HEK293 (cell line): Measurements from ENCODE around the gene INPP4B.

Source experiments
- CTCF ChIA-PET: fragments of 350-600 bp; formaldehyde crosslinking; extraction: SDS; loops from one replicate; lab custom pipeline; 2021; ENCODE audit warnings: antibody characterized with exemption; lab: Yijun Ruan, JAX
- POLR2A ChIA-PET: fragments of 300-600 bp; formaldehyde crosslinking; extraction: SDS; loops from one replicate; lab custom pipeline; 2020; ENCODE audit warnings: antibody characterized with exemption, inconsistent platforms; lab: Yijun Ruan, JAX
- H3K27ac ChIP-seq: fragments of 200-500 bp; sonication (Bioruptor generic); 2 replicates; pipeline ENCODE4 v1.5.1; 2014; ENCODE audit warnings: low read depth, low read length, control low read depth, inconsistent platforms; ENCODE audit errors: extremely low read depth
- H3K36me3 ChIP-seq, 2 experiments: fragments of 200-500 bp in 1 of 2; sonication (Bioruptor generic) in 1 of 2; 1 replicate in 1 of 2; 2 replicates in 1 of 2; pipeline ENCODE4 v1.5.1; 2014 to 2017; ENCODE audit warnings: inconsistent platforms in 2 of 2, low read length in 2 of 2; ENCODE audit not compliant: control insufficient read depth in 2 of 2, insufficient read depth in 1 of 2
- H3K4me1 ChIP-seq: fragments of 200-500 bp; sonication (Bioruptor generic); 2 replicates; pipeline ENCODE4 v1.5.1; 2014; ENCODE audit warnings: mild to moderate bottlenecking, low read length, inconsistent platforms; ENCODE audit not compliant: control insufficient read depth, insufficient read depth
- H3K4me3 ChIP-seq: 2 replicates; pipeline ENCODE4 v1.5.1; 2011; ENCODE audit warnings: low read depth, mild to moderate bottlenecking, control low read depth, low read length, moderate library complexity
- H3K9me3 ChIP-seq: fragments of 200-500 bp; sonication (Bioruptor generic); 2 replicates; pipeline ENCODE4 v1.5.1; 2014; ENCODE audit warnings: low read depth, low read length, inconsistent platforms; ENCODE audit not compliant: control insufficient read depth, insufficient read depth
- EGR2 ChIP-seq: fragments of 450-650 bp; formaldehyde crosslinking; IDR thresholded peaks from 2 replicates; pipeline ENCODE4 v1.5.1; 2016; ENCODE audit warnings: low read depth, missing biosample characterization, missing genetic modification characterization
- KLF7 ChIP-seq: fragments of 450-650 bp; formaldehyde crosslinking; IDR thresholded peaks from 2 replicates; pipeline ENCODE4 v1.5.1; 2016; ENCODE audit warnings: missing biosample characterization, missing genetic modification characterization, borderline replicate concordance
- ZBTB21 ChIP-seq: fragments of 450-650 bp; formaldehyde crosslinking; IDR thresholded peaks from 2 replicates; pipeline ENCODE4 v1.5.1; 2017; ENCODE audit warnings: missing biosample characterization, missing genetic modification characterization
- ZNF114 ChIP-seq: fragments of 450-650 bp; formaldehyde crosslinking; IDR thresholded peaks from 2 replicates; pipeline ENCODE4 v1.5.0; 2017; ENCODE audit warnings: missing biosample characterization, missing genetic modification characterization
- ZNF155 ChIP-seq: fragments of 450-650 bp; formaldehyde crosslinking; IDR thresholded peaks from 2 replicates; pipeline ENCODE4 v1.5.1; 2016; ENCODE audit warnings: missing biosample characterization, missing genetic modification characterization
- ZNF169 ChIP-seq: fragments of 450-650 bp; formaldehyde crosslinking; IDR thresholded peaks from 2 replicates; pipeline ENCODE4 v1.5.1; 2016; ENCODE audit warnings: missing biosample characterization, missing genetic modification characterization
- ZNF184 ChIP-seq: fragments of 450-650 bp; IDR thresholded peaks from 2 replicates; pipeline ENCODE4 v1.5.1; 2018; ENCODE audit warnings: missing biosample characterization, mild to moderate bottlenecking, missing genetic modification characterization
- ZNF223 ChIP-seq: fragments of 450-650 bp; formaldehyde crosslinking; IDR thresholded peaks from 2 replicates; pipeline ENCODE4 v1.5.1; 2016; ENCODE audit warnings: missing biosample characterization, missing genetic modification characterization
- ZNF23 ChIP-seq: fragments of 450-650 bp; formaldehyde crosslinking; IDR thresholded peaks from 2 replicates; pipeline ENCODE4 v1.5.1; 2016; ENCODE audit warnings: missing biosample characterization, missing genetic modification characterization, borderline replicate concordance
- ZNF433 ChIP-seq: fragments of 450-650 bp; formaldehyde crosslinking; IDR thresholded peaks from 2 replicates; pipeline ENCODE4 v1.5.1; 2016; ENCODE audit warnings: missing biosample characterization, missing genetic modification characterization, low read depth
- ZNF548 ChIP-seq: fragments of 450-650 bp; formaldehyde crosslinking; IDR thresholded peaks from 2 replicates; pipeline ENCODE4 v1.5.1; 2016; ENCODE audit warnings: missing biosample characterization, missing genetic modification characterization
- ZNF596 ChIP-seq: fragments of 450-650 bp; IDR thresholded peaks from 2 replicates; pipeline ENCODE4 v1.5.0; 2018; ENCODE audit warnings: missing biosample characterization, mild to moderate bottlenecking, missing genetic modification characterization, moderate library complexity
- ZNF600 ChIP-seq: fragments of 450-650 bp; formaldehyde crosslinking; IDR thresholded peaks from 2 replicates; pipeline ENCODE4 v1.5.1; 2016; ENCODE audit warnings: missing biosample characterization, missing genetic modification characterization
- ZNF837 ChIP-seq: fragments of 450-650 bp; formaldehyde crosslinking; IDR thresholded peaks from 2 replicates; pipeline ENCODE4 v1.5.1; 2016; ENCODE audit warnings: missing biosample characterization, missing genetic modification characterization
- ZSCAN30 ChIP-seq: fragments of 450-650 bp; IDR thresholded peaks from 2 replicates; pipeline ENCODE4 v1.5.1; 2018; ENCODE audit warnings: missing biosample characterization, mild to moderate bottlenecking, missing genetic modification characterization, moderate library complexity
- TF ChIP-seq, protein P1 (sequence below): fragments of 450-650 bp; formaldehyde crosslinking; IDR thresholded peaks from 2 replicates; pipeline ENCODE4 v1.5.1; 2016; ENCODE audit warnings: missing biosample characterization, missing genetic modification characterization
- TF ChIP-seq, protein P2 (sequence below): fragments of 450-650 bp; formaldehyde crosslinking; IDR thresholded peaks from 2 replicates; pipeline ENCODE4 v1.5.1; 2016; ENCODE audit warnings: missing biosample characterization, missing genetic modification characterization
- TF ChIP-seq, protein P3 (sequence below): fragments of 450-650 bp; formaldehyde crosslinking; IDR thresholded peaks from 2 replicates; pipeline ENCODE4 v1.5.1; 2016; ENCODE audit warnings: missing biosample characterization, missing genetic modification characterization
- TF ChIP-seq, protein P4 (sequence below): fragments of 450-650 bp; formaldehyde crosslinking; conservative IDR thresholded peaks from 2 replicates; pipeline ENCODE4 v1.5.1; 2016; ENCODE audit warnings: low read depth, missing biosample characterization, missing genetic modification characterization
- TF ChIP-seq, protein P5 (sequence below): fragments of 450-650 bp; formaldehyde crosslinking; IDR thresholded peaks from 2 replicates; pipeline ENCODE4 v1.5.1; 2016; ENCODE audit warnings: missing biosample characterization, missing genetic modification characterization
- TF ChIP-seq, protein P6 (sequence below): fragments of 450-650 bp; formaldehyde crosslinking; IDR thresholded peaks from 2 replicates; pipeline ENCODE4 v1.5.1; 2016; ENCODE audit warnings: missing biosample characterization, missing genetic modification characterization

INPP4B gene

DNA sequence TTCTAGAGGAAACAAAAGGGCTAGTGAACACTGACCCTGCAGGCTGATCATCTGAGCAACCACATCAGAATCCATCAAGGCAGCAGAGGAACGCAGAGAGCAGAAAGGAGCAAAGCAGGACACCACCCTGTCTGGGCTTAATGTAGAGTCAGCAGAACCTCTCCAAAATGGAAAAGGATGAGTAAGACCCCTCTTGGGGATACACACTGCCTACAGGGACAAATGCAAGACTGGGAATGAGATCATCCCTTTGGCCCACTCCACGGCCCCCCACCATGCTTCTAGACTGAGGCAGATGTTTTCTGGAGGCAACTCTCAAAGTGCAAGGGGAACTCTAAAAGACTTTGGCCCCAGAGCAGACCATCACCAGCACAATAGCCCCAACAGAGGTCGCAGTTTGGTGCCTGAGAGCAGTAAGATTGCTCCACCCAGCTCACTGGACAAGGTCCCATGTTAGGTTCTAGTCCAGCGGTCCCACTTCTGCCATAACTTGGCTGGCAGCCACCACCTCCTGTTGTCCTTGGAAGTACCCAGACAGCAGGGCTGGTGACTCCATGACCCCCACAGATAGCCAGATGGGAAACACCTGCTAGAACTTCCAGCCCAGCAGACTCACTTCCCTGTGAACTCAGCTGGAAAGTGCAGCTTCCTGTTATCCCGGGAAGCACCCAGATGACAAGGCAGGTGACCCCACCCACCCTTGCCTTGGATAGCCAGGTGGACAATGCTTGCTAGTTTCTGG, 372.7 kb downstream of the INPP4B start:
- POLR2A ChIA-PET: no interaction called here
- no peak overlapping the region for H3K27ac ChIP-seq
- H3K4me3 ChIP-seq: no peak overlapping the region
- H3K36me3 ChIP-seq: no peaks in the 10 kb centered on the region
- TF ChIP-seq ZNF155 (tag by site-specific recombination) (no peak), ZSCAN30 (tag by site-specific recombination) (no peak), KLF7 (tag by site-specific recombination) (no peak), ZNF184 (tag by site-specific recombination) (no peak), ZNF548 (tag by site-specific recombination) (no peak), ZNF23 (tag by site-specific recombination) (no peak), ZNF223 (tag by site-specific recombination) (no peak), EGR2 (tag by site-specific recombination) (no peak), ZNF433 (tag by site-specific recombination) (no peak), ZBTB21 (tag by site-specific recombination) (no peak), ZNF596 (tag by site-specific recombination) (no peak), ZNF600 (tag by site-specific recombination) (no peak), ZNF169 (tag by site-specific recombination) (no peak)
- TF ChIP-seq, protein P1, sequence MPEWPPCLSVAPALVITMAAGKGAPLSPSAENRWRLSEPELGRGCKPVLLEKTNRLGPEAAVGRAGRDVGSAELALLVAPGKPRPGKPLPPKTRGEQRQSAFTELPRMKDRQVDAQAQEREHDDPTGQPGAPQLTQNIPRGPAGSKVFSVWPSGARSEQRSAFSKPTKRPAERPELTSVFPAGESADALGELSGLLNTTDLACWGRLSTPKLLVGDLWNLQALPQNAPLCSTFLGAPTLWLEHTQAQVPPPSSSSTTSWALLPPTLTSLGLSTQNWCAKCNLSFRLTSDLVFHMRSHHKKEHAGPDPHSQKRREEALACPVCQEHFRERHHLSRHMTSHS: no peak
- TF ChIP-seq, protein P2, sequence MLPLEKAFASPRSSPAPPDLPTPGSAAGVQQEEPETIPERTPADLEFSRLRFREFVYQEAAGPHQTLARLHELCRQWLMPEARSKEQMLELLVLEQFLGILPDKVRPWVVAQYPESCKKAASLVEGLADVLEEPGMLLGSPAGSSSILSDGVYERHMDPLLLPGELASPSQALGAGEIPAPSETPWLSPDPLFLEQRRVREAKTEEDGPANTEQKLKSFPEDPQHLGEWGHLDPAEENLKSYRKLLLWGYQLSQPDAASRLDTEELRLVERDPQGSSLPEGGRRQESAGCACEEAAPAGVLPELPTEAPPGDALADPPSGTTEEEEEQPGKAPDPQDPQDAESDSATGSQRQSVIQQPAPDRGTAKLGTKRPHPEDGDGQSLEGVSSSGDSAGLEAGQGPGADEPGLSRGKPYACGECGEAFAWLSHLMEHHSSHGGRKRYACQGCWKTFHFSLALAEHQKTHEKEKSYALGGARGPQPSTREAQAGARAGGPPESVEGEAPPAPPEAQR: no peak
- TF ChIP-seq, protein P3, sequence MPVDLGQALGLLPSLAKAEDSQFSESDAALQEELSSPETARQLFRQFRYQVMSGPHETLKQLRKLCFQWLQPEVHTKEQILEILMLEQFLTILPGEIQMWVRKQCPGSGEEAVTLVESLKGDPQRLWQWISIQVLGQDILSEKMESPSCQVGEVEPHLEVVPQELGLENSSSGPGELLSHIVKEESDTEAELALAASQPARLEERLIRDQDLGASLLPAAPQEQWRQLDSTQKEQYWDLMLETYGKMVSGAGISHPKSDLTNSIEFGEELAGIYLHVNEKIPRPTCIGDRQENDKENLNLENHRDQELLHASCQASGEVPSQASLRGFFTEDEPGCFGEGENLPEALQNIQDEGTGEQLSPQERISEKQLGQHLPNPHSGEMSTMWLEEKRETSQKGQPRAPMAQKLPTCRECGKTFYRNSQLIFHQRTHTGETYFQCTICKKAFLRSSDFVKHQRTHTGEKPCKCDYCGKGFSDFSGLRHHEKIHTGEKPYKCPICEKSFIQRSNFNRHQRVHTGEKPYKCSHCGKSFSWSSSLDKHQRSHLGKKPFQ: no peak
- TF ChIP-seq, protein P4, sequence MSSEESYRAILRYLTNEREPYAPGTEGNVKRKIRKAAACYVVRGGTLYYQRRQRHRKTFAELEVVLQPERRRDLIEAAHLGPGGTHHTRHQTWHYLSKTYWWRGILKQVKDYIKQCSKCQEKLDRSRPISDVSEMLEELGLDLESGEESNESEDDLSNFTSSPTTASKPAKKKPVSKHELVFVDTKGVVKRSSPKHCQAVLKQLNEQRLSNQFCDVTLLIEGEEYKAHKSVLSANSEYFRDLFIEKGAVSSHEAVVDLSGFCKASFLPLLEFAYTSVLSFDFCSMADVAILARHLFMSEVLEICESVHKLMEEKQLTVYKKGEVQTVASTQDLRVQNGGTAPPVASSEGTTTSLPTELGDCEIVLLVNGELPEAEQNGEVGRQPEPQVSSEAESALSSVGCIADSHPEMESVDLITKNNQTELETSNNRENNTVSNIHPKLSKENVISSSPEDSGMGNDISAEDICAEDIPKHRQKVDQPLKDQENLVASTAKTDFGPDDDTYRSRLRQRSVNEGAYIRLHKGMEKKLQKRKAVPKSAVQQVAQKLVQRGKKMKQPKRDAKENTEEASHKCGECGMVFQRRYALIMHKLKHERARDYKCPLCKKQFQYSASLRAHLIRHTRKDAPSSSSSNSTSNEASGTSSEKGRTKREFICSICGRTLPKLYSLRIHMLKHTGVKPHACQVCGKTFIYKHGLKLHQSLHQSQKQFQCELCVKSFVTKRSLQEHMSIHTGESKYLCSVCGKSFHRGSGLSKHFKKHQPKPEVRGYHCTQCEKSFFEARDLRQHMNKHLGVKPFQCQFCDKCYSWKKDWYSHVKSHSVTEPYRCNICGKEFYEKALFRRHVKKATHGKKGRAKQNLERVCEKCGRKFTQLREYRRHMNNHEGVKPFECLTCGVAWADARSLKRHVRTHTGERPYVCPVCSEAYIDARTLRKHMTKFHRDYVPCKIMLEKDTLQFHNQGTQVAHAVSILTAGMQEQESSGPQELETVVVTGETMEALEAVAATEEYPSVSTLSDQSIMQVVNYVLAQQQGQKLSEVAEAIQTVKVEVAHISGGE (tag by site-specific recombination): no peak
- H3K9me3 ChIP-seq: no peaks in the 10 kb centered on the region
- H3K4me1 ChIP-seq: no peaks in the 10 kb centered on the region
- CTCF ChIA-PET: interaction anchor here (0.6 kb wide), 1 partner anchor 373 kb away, joined by 4 read pairs; the partner anchor contains the start of gene INPP4B

DNA sequence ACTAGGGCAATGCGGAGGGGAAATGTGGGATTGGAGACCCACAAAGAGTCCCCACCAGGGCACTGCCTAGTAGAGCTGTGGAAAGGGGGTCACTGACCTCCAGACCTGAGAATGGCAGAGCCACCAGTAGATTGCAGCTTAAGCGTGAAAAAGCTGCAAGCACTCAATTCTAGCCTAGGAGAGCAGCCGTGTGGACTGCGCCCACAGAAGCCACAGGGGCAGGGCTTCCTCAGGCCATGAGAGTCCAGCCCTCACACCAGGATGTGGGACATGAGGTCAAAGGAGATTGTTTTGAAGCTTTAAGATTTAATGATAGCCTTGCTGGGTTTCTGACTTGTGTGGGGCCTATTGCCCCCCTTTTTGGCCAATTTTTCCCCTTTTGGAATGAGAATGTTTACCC, 379.0 kb downstream of the INPP4B start:
- no peak overlapping the region for H3K27ac ChIP-seq
- H3K4me3 ChIP-seq: no peak overlapping the region
- ChIA-PET CTCF (interaction anchor here (0.6 kb wide), 1 partner anchor 10 kb away, joined by 3 read pairs; no protein-coding TSS in a partner anchor), POLR2A (no interaction called here)
- H3K4me1 ChIP-seq: no peaks in the 10 kb centered on the region
- TF ChIP-seq ZNF837 (tag by site-specific recombination): no peak
- TF ChIP-seq ZNF114 (tag by site-specific recombination): no peak
- TF ChIP-seq, protein P5, sequence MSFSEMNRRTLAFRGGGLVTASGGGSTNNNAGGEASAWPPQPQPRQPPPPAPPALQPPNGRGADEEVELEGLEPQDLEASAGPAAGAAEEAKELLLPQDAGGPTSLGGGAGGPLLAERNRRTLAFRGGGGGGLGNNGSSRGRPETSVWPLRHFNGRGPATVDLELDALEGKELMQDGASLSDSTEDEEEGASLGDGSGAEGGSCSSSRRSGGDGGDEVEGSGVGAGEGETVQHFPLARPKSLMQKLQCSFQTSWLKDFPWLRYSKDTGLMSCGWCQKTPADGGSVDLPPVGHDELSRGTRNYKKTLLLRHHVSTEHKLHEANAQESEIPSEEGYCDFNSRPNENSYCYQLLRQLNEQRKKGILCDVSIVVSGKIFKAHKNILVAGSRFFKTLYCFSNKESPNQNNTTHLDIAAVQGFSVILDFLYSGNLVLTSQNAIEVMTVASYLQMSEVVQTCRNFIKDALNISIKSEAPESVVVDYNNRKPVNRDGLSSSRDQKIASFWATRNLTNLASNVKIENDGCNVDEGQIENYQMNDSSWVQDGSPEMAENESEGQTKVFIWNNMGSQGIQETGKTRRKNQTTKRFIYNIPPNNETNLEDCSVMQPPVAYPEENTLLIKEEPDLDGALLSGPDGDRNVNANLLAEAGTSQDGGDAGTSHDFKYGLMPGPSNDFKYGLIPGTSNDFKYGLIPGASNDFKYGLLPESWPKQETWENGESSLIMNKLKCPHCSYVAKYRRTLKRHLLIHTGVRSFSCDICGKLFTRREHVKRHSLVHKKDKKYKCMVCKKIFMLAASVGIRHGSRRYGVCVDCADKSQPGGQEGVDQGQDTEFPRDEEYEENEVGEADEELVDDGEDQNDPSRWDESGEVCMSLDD (tag by site-specific recombination): no peak
- TF ChIP-seq, protein P6, sequence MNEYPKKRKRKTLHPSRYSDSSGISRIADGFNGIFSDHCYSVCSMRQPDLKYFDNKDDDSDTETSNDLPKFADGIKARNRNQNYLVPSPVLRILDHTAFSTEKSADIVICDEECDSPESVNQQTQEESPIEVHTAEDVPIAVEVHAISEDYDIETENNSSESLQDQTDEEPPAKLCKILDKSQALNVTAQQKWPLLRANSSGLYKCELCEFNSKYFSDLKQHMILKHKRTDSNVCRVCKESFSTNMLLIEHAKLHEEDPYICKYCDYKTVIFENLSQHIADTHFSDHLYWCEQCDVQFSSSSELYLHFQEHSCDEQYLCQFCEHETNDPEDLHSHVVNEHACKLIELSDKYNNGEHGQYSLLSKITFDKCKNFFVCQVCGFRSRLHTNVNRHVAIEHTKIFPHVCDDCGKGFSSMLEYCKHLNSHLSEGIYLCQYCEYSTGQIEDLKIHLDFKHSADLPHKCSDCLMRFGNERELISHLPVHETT (tag by site-specific recombination): no peak
- H3K36me3 ChIP-seq: no peaks in the 10 kb centered on the region
- H3K9me3 ChIP-seq: no peaks in the 10 kb centered on the region
